Sigmoid colon (tissue), 4 donors: ENCODE measurements around the gene ZNF185.

Experiments used
- EP300 ChIP-seq, 4 donors: sonication (generic); formaldehyde crosslinking; IDR thresholded peaks; one replicate each; pipeline ENCODE4 v1.6.1; 2017; ENCODE audit warnings: antibody characterized with exemption in 4 of 4
- POLR2A ChIP-seq, 2 donors: fragments of 450-650 bp; IDR thresholded peaks; one replicate each; pipeline ENCODE4 v1.6.1; 2016; ENCODE audit warnings: antibody characterized with exemption in 2 of 2, mild to moderate bottlenecking in 2 of 2, moderate library complexity in 2 of 2
- POLR2AphosphoS5 ChIP-seq, 4 donors: sonication (generic); formaldehyde crosslinking; IDR thresholded peaks; one replicate each; pipeline ENCODE4 v1.6.1; 2017; ENCODE audit warnings: antibody characterized with exemption in 4 of 4
- TF ChIP-seq, protein P1 (sequence below), 4 experiments: fragments of 450-650 bp in 3 of 4; fragments of 200-600 bp in 1 of 4; IDR thresholded peaks; one replicate each; pipeline ENCODE4 v1.5.1; 2016 to 2019; ENCODE audit warnings: antibody characterized with exemption in 4 of 4, mild to moderate bottlenecking in 3 of 4, moderate library complexity in 2 of 4

DNA sequence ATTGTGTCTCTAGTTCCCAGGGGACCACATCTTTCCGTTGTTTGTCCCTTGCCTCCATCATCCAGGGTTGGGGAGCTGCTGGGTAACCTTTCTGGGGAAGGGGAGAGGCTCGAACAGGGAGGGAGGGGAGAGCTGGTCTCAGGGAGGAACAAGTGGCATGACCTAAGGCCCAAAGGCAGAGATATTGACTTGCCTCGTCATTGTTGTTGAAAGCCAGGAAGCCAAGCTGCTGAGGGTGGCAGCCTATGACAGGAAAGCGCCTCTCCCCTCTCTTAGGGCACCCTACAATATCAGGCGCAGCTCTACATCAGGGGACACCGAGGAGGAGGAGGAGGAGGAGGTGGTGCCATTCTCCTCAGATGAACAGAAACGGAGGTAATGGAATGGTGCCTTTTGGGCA is 20.8 kb downstream of the ZNF185 start:
- TF ChIP-seq, protein P1, sequence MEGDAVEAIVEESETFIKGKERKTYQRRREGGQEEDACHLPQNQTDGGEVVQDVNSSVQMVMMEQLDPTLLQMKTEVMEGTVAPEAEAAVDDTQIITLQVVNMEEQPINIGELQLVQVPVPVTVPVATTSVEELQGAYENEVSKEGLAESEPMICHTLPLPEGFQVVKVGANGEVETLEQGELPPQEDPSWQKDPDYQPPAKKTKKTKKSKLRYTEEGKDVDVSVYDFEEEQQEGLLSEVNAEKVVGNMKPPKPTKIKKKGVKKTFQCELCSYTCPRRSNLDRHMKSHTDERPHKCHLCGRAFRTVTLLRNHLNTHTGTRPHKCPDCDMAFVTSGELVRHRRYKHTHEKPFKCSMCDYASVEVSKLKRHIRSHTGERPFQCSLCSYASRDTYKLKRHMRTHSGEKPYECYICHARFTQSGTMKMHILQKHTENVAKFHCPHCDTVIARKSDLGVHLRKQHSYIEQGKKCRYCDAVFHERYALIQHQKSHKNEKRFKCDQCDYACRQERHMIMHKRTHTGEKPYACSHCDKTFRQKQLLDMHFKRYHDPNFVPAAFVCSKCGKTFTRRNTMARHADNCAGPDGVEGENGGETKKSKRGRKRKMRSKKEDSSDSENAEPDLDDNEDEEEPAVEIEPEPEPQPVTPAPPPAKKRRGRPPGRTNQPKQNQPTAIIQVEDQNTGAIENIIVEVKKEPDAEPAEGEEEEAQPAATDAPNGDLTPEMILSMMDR (IDR thresholded peaks at IDR 0.05), result no peak
- TF ChIP-seq POLR2A (IDR thresholded peaks at IDR 0.05), result no peak
- no peak for TF ChIP-seq POLR2AphosphoS5 (IDR thresholded peaks at IDR 0.05)
- TF ChIP-seq EP300 (IDR thresholded peaks at IDR 0.05), result no peak
